Keratinocyte (primary cell): ENCODE measurements around the gene MRPL40.

Experiments
- EZH2 ChIP-seq: IDR thresholded peaks from one replicate; pipeline ENCODE4 v1.6.1; 2012; ENCODE audit warnings: inconsistent platforms, mild to moderate bottlenecking, low read length, moderate library complexity
- TF ChIP-seq, protein P1 (sequence below), 3 experiments: IDR thresholded peaks in 1 of 3; conservative IDR thresholded peaks in 1 of 3; optimal IDR thresholded peaks in 1 of 3; 2 replicates in 2 of 3; 3 replicates in 1 of 3; pipeline versions ENCODE3 to v1.5.1; 2011; ENCODE audit warnings: low read length in 3 of 3, mild to moderate bottlenecking in 3 of 3, moderate library complexity in 2 of 3, control low read depth in 1 of 3, inconsistent platforms in 1 of 3; ENCODE audit not compliant: insufficient read depth in 2 of 3; ENCODE audit errors: extremely low read depth in 1 of 3

DNA sequence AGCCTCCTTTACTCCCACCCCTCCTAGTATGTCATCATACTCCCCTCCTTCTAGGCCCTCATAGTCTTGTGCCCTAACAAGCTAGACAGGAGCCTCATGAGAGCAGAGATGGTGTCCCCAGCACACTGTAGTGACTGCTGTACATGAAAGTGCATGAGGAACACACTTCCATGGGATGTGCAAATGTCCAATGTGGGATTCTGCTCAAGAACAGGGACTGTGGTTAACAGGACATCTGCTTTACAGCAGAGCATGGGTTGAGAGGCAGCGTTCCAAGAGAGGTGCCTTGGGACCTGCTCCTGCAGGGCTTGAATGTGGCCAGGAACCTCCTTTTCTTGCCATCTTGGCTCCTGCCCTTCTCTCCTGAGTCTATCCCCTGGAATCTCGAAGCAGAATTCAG is 46.1 kb upstream of the MRPL40 start:
- TF ChIP-seq, protein P1, sequence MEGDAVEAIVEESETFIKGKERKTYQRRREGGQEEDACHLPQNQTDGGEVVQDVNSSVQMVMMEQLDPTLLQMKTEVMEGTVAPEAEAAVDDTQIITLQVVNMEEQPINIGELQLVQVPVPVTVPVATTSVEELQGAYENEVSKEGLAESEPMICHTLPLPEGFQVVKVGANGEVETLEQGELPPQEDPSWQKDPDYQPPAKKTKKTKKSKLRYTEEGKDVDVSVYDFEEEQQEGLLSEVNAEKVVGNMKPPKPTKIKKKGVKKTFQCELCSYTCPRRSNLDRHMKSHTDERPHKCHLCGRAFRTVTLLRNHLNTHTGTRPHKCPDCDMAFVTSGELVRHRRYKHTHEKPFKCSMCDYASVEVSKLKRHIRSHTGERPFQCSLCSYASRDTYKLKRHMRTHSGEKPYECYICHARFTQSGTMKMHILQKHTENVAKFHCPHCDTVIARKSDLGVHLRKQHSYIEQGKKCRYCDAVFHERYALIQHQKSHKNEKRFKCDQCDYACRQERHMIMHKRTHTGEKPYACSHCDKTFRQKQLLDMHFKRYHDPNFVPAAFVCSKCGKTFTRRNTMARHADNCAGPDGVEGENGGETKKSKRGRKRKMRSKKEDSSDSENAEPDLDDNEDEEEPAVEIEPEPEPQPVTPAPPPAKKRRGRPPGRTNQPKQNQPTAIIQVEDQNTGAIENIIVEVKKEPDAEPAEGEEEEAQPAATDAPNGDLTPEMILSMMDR (optimal IDR thresholded peaks at IDR 0.05 in 1 of 3, IDR thresholded peaks at IDR 0.05 in 1 of 3, conservative IDR thresholded peaks at IDR 0.05 in 1 of 3; ENCODE audit: extremely low read depth in 1 of 3, insufficient read depth in 2 of 3, low read length in 3 of 3) = no peak
- TF ChIP-seq EZH2 = no peak
